NCI-H1092 (cell line): ENCODE measurements around the gene FAM20C.
"Not testable (repeated sequence)": the region's sequence is repeated elsewhere in the genome, so short reads cannot be mapped to it uniquely, and the experiment has no call there.

Source experiments
- DNase-seq: peaks from one replicate; lab custom pipeline; 2025; lab: John Stamatoyannopoulos, UW

The FAM20C gene

DNA sequence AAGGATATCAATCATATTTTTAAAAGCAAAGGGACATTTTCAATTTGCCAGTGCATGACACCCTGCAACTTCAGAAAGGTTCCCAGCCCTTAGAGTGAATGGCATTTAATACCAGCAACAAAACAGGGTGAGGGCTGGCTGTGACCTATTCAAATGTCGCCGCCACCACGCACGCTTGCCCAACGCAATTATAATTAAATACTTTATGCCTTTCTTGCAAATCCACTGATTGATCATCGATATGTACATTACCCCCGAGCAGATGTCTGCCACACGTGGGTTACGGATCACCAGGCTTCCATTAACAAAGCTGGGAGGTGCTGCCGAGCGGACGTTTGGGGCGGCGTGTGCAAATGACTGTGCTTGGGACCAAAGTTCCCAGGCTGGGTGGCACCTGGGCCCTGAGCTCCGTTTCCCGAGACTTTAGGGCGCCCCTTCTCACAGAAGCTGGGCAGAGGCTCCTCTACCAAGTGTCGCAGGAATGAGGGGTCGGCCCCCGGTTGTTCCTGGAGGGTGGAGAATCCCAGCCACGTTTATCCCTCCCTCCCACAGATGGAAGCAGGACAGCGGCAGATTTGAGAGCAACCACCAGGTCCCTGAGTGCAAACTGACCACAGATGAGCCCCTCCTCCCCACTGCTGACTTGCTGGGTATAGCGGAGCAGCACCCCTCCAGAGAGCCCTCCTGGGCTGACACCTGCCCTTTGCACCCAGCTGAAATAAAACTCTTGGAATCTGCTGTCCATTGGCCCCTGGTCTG lies 101.5 kb downstream of the FAM20C start:
- no peak for DNase-seq

DNA sequence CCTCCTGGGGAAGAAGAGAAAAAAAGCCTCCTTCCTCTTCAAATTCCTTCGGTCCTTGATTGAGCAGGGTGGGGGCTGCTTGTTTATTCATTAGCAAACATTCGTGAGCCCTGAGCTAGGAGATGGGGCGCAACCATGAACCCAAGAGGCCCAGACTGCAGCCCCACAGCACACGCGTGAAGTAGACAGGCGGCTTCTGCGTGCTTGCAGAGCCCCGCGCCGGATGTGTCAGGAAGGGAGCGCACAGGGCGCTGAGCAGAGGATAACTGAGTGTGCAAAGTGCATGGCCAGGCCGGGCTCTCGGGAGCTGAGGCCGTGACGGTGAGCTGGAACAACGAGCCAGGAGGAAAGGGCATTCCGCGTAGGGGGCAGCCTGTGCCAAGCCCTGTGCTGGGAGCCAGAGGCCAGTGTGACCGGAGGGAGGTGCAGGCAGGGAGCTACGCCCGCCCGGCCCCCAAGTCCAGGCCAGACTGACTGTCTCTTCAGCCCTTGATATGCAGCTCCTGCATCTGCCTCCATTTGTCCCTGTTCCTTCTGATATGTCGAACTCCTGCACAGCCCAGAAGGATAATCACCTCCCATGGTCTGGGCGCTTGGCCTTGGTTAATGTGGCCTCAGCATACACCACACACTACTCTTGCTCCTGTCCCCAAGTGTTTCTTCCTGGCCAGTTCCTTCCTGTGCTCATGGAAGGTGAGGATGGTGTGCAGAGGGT lies 102.2 kb downstream of the FAM20C start:
- DNase-seq: no peak

DNA sequence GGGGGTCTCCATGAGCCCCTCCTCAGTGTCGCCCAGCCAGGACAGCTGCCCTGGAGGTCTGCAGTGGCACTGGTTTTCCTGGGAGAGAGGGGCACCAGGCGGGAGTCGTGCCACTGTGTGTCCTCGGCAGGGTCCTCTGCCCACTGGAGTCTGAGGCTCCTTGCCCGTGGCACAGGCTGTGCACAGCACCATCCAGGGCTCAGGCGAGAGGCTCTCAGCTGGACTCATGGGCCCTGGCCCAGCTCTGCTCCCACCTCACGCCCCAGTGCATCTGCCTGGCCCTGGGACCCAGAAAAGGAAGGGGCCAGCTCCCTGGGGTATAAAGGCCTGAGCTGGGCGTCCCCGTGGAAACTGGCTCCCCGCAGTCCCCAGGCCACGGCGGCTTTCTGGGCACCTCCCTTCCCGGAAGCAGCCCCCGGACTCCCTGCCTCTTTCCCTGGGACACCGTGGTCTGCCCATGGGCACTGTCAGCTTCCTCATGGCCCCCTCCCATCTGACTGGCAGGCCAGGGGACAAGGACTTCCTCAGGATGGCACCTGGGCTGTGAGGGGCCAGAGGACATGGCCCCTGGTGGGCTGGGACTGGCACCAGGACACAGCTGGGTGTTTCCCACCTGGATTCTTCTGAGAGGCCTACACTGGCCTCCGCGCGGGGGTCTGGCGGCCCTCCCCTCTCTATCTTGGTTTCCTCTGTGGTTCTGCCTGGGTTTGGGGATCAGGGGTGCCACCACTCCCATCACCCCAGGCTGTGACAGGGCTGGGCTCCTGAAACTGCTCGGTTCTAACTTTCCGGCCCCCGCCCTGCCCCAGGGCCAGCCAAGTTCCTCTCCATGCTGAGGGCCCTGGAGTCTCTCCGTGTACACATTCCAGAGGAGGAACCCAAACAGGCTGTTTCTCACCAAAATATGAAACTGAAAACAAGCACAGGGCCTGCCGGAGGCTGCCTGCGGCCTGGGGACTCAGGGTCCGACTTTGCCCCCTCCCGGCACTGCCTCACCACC lies 103.1 kb downstream of the FAM20C start:
- no peak for DNase-seq

DNA sequence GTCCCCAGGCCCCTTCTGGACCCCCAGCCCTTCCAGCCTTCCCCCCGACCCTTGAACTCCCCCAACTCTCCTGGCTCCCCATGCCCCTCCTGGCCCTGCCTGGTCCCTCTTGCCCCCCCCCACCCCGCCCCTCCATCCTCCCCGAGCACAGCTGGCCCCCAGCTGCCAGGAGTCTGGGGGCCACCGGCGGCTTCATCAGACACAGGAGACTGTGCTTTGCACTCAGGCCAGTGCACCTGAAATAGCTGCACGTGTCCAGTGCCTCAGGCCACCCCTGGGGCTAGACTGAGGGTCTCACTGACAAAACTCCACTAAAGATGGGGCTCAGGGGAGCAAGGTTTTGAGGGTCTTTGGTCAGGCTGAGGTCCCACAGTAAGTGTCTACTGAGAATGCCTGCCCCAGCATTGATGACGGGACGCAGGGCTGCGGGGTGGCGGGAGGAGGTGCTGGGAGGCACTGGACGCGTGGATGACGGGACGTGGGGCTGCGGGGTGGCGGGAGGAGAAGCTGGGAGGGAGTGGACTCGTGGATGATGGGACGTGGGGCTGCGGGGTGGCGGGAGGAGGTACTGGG lies 104.1 kb downstream of the FAM20C start:
- DNase-seq: no peak

DNA sequence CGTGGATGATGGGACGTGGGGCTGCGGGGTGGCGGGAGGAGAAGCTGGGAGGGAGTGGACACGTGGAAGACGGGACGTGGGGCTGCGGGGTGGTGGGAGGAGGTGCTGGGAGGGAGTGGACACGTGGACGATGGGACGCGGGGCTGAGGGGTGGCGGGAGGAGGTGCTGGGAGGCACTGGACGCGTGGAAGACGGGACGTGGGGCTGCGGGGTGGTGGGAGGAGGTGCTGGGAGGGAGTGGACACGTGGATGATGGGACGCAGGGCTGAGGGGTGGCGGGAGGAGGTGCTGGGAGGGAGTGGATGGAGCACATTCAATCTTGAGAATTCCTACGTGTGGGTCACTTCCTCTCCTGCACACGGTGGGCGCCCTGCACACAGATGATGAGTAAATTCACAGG lies 104.8 kb downstream of the FAM20C start:
- not testable (repeated sequence) for DNase-seq

DNA sequence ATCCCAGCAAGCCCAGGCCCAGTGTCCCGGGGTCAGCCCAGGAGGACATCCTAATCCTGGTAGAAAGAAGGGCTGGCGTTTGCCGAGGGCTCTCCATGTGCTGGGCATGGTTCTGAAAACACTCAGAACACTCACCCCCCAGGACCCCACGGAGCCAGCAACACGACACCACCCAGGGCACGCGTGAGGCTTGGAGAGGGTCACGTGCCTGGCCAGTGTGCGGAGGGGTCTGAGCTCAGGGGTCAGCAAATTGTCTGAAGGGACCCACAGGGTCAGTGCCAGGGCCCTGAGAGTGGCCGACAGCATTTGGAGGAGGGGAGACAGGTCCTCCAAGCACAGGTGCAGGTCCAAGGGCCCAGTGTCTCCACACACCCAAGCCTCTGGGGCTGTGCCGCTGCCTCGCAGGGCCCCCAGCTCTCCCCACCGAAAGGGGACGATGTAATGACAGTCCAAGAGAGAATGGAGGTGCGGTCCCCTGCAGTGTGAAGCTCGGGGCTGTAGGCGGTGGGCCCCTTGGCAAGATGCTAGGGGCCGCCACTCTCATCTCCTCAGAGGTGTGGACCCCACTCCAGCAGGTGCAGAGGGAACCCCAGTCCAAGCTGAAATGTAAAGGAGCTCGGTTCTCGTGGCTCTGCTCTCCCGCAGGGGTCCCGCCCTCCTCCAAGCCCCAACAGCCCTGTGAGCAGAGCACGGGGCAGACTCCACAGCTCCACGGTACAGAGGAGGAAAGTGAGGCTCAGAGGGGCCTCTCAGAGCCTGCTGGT lies 105.4 kb downstream of the FAM20C start:
- DNase-seq: no peak

DNA sequence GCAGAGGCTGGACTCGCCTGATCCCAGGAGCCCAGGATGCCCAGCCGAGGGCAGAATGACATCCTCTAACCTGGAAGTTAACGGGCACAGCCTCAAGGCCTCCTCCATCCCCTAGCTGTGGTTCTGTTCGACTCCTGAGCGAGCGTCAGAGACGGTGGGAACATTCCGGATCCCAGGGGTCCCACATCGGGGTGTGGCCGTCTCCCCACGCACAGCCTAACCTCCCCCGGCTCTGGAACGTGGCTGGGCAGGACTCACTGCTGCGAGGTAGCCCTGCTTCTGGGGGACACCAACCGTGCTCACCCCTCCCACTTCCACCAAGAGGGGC lies 106.0 kb downstream of the FAM20C start:
- DNase-seq: no peak

DNA sequence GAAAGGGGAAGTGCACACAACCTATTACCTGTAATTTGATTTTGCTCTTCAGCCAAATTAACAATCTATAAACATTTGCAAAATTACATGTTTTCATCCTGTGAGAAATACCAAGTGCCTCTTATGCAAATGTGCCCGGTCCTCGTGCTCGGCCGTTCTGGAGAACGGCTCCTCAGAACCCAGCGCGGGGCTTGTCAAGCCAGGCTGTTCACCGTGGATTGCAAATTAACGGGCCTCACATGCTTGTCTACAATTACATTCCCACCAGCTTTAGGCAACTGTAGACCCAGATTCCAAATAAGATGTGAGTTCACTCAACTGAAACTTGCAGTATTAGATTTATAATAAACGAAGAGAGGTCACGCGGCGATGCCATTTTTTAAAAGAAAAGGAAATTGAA lies 106.4 kb downstream of the FAM20C start:
- DNase-seq: no peak

DNA sequence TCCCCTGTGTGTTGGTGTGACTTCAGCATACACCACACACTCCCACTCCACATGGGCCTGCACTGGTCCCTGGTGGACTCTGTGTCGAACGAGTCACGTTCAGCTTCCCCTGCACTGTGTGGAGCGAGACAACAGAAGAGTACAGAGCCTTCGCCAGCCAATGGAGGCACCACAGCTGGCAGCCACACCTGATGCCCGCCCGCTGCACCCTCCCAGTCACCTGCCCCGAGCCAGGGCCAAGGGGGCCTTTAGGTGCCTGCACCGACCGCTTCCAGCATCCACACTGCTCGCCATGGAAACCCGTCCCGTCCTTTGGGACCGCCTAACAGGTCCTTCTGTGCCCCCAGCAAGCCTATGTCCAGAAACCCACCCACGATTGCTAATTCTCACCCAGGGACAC lies 106.8 kb downstream of the FAM20C start:
- no peak for DNase-seq

DNA sequence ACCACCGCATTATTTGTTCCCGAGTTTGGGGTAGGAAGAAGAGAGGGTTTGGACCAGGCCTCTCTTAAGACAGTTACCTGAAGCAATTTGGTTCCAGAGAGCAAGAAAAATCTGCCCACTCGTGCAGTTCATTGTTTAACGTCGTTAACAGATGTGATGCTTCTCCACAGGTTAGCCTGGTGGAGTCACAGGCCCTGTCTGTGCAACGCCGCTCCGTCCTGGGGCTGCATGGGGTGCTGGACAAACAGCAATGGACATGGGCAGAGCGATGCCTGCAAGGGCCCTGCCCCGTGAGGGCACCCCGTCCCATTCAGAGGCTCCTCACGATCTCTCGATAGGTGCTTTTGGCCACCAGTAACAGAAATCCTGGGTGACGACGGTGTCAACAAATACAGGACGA lies 107.3 kb downstream of the FAM20C start:
- DNase-seq: no peak

DNA sequence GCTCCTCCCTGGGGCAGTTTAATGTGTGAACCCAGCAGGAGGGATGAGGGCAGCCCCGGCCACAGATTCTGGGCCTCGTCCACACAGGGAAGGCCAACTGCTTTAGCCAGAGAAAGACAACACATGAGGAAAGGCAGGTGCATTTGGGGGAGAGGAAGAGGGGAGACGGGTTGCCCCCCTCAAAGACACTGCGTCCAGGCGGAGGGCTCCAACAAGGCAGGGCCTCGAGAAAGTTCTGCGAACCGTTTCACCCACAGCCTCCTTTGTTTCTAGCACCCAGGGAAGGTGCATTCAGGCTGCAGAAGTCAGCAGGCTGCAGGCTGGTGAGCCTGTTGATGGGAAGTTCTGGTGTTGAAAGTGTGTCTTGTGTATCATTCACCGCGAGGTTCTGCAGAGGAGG lies 107.7 kb downstream of the FAM20C start:
- no peak for DNase-seq

DNA sequence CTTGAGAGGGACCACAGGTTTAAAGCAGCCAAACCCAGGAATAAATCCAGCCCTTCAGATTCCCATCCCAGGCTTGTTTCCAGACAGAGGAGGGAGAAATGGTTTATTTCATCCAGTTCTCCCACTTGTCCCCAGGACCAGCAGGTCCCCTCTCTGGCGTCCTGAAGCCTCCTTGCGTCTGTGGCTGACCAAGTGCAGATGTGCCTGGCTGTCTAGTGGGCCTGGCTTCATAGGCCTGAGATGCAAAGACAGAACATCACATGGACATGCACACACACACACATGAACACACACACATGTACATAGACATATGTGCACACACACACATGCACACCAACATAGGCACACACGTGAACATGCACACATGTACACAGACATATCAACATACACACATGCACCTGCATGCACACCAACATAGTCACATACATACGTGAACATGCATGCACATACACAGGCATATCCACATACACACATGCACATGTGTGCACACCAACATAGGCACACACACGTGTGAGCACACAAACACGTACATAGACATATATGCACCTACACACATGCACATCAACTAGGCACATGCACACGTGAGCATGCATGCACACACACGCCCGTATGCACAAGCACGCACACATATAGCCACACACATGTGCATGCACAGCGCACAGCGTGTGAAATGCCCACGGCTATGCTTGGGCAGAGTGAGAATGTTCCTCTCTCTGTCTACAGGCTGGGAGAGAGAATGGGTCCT lies 108.3 kb downstream of the FAM20C start:
- DNase-seq: no peak

DNA sequence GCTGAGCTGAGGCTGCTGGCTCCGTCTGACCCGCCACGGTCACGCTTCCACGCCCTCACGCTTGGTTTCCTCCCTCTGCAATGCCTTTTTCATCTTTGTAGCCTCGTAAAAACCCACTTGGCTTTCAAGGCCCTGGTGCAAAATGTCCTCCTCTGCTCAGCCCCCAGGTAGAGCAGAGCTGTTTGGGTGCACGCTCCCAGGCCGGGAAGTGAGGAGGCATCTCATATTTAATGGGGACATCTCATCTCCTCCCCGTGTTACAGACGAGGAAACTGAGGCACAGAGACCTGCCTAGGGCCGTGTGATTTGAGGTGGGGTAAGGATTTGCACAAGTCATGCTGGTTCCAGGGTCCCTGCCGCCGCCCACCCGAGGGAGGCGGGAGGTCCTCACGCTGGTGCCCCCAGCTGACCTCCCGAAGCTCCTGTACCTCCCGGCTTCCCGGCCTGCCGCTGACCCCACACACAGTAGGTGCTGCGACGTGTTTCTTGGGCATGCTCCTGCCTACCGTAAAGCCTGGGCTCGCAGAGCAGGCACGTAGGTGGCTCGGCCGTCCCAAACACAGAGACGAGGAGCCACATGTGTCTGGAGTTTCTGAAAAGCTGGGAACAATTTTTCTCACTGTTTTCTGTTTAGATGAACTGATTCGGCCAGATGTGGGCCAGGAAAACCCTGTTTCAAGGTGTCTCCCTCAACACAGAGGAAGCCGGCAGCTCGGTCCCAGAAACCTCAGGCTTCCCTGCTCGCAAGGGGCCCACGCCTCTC lies 109.1 kb downstream of the FAM20C start:
- no peak for DNase-seq

DNA sequence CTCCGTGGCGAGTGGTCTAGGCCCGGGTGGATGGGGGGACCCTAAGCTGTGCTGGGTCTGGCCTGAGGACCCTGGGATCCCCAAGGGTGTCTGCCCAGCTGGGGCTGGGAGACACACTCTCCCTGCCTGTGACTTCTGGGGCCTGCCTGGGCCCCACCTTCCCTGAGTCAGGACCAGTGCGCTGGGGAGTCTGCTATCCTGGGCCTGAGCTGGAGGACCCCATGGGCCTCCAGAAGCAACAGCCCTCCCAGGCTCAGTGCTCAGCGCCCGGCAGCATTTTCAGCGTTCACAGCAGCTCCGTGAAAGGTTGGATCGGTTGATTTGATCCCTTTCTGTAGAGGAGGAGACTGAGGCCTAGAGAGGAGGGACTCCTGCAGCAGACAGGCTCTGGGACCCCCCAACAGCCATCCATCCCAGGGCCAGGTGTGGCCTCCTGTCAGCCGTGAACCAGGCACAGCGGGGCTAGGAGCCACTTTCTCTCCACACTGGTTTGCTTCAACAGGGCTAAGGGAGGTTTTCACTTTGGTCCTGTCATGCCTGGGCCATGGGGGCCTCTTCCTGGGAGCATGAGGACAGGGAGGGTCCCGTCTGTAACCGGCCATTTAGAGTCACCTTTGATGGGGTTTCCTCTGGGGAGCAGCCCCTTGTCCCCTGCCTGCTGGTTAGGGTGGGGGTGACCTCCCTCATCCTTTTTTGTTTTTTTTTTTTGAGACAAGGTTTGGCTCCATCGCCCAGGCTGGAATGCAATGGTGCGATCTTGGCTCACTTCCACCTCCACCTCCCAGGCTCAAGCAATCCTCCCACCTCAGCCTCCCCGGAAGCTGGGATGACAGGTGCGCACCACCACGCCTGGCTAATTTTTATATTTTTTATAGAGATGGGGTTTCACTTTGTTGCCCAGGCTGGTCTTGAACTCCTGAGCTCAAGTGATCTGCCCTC lies 110.0 kb downstream of the FAM20C start:
- DNase-seq: no peak

DNA sequence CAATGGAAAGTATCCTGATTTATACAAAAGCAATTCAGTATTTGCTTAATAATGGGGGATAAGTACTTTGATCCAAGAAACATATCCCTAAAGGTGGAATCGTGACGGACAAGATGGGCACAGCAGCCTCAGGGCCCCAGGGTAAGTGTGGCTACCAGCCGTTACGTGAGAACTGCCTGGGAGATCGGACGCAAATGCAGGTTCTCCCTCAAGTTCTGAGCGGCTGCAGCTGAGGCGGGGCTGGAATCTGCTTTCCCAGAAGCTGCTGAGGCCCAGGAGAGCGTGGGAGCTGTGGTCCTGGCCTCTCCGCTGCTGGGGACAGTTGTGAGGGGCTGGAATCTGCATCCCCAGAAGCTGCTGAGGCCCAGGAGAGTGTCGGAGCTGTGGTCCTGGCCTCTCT lies 111.1 kb downstream of the FAM20C start:
- DNase-seq: no peak

DNA sequence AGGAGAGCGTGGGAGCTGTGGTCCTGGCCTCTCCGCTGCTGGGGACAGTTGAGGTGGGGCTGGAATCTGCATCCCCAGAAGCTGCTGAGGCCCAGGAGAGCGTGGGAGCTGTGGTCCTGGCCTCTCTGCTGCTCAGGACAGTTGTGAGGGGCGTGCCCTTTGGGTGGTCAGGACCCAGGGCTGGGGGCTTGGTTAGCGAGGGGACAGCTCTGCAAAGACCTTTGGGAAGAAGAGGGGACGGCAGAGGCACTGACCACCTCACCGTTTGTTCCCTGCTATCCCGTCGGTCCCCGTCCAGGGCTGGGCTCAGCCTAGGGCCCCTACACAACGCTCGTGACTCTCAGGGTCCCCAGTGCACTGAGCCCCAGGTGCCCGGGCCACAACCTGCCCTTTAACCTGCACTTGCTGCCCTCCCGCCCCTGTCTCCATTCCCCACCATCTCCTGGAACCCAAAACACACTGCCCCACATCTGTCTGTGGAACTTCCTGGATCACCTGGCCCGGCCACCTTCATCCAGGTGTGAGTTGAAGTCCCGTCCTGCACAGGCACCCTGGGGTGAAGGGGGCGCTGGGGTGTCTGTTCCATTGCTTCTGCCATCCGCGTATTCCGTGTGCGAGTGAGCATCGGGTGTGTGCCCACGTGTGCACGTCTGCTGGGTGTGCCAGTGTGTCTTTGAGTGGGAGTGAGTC lies 111.7 kb downstream of the FAM20C start:
- DNase-seq: no peak

DNA sequence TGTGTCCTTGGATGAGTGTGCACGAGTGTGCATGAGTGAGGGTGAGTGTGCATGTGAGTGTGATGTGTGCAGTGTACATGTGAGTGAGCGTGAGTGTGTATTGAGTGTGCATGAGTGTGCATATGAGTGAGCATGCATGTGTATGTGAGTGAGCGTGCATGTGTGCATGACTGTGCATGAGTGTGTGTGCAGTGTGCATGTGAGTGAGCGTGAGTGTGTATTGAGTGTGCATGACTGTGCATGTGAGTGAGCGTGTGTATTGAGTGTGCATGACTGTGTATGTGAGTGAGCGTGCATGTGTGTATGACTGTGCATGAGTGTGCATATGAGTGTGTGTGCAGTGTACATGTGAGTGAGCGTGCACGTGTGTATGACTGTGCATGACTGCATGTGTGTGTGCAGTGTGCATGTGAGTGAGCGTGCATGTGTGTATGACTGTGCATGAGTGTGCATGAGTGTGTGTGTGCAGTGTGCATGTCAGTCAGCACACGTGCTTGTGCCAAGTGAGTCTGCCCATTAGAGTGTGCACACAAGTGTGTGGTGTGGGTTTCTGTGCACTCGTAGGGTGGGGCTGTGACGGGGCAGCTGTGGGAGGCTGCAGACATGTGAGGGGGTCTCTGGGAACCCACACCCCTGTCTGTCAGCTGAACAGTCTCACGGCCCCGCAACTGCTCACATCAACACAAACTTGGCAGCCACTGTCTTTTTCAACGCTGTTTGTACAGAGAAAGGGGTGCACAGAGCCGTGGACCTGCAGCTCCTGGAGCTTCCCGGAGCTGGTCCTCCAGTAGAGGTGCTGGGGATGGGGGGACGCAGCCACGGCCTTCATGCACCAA lies 112.4 kb downstream of the FAM20C start:
- no peak for DNase-seq
